CD4-positive, alpha-beta T cell (primary cell): ENCODE data around the gene OTUD3. TPM values are rescaled to one million over a fixed set of nuclear protein-coding genes. Genes with fewer than 3 reads are reported as not detected.

ENCODE experiments used
- ATAC-seq: fragments of 200-7000 bp; cut with Tn5 transposase; one replicate; pipeline ENCODE4 v1.10.0; 2022; ENCODE audit warnings: mild to moderate bottlenecking; ENCODE audit not compliant: poor library complexity
- CTCF ChIA-PET: fragments of 350-600 bp; sonication (Branson Sonifier 250); formaldehyde crosslinking; loops from one replicate; lab custom pipeline; 2021; ENCODE audit warnings: antibody characterized with exemption, inconsistent platforms; lab: Charles Lee
- POLR2A ChIA-PET: fragments of 350-600 bp; sonication (Branson Sonifier 250); formaldehyde crosslinking; loops from one replicate; lab custom pipeline; 2021; ENCODE audit warnings: antibody characterized with exemption, inconsistent platforms; lab: Charles Lee
- DNase-seq, 14 experiments: peaks; one replicate each; pipeline ENCODE4 v3.0.0-alpha.2; 2013 to 2020; ENCODE audit warnings: mixed read lengths in 2 of 14
- H3K27ac ChIP-seq, 2 donors: one replicate each; pipeline versions ENCODE4 v1.5.1 to v1.7.0; 2013; ENCODE audit warnings: low read length in 2 of 2, low read depth in 1 of 2, mild to moderate bottlenecking in 1 of 2
- H3K27me3 ChIP-seq, 2 experiments: 1 replicate in 1 of 2; 2 replicates in 1 of 2; pipeline versions ENCODE4 v1.6.1 to v1.7.0; 2013; ENCODE audit warnings: low read length in 2 of 2, control low read depth in 1 of 2, mild to moderate bottlenecking in 1 of 2, moderate library complexity in 1 of 2; ENCODE audit not compliant: insufficient read depth in 2 of 2, control insufficient read depth in 1 of 2
- H3K36me3 ChIP-seq: one replicate; pipeline ENCODE4 v1.6.1; 2013; ENCODE audit warnings: low read length, control low read depth; ENCODE audit not compliant: insufficient read depth
- H3K4me1 ChIP-seq: one replicate; pipeline ENCODE4 v1.6.1; 2013; ENCODE audit warnings: low read length, control low read depth; ENCODE audit not compliant: insufficient read depth
- H3K4me3 ChIP-seq: one replicate; pipeline ENCODE4 v1.5.1; 2013; ENCODE audit warnings: mild to moderate bottlenecking, low read length, moderate library complexity
- H3K9me3 ChIP-seq, 2 experiments: 1 replicate in 1 of 2; 2 replicates in 1 of 2; pipeline versions ENCODE4 v1.6.1 to v1.7.0; 2013; ENCODE audit warnings: low read length in 2 of 2, mild to moderate bottlenecking in 2 of 2, control low read depth in 1 of 2, moderate library complexity in 1 of 2; ENCODE audit not compliant: control insufficient read depth in 1 of 2, insufficient read depth in 1 of 2
- H3K27ac Mint-ChIP-seq: one replicate; pipeline ENCODE4 v1.8.0; 2020; ENCODE audit warnings: mixed read lengths
- H3K27me3 Mint-ChIP-seq: one replicate; pipeline ENCODE4 v1.8.0; 2021; ENCODE audit warnings: mixed read lengths
- H3K36me3 Mint-ChIP-seq: one replicate; pipeline ENCODE4 v1.8.0; 2021; ENCODE audit warnings: low read depth, mixed read lengths
- H3K4me1 Mint-ChIP-seq: one replicate; pipeline ENCODE4 v1.8.0; 2021; ENCODE audit warnings: low read depth, mixed read lengths
- H3K4me3 Mint-ChIP-seq: one replicate; pipeline ENCODE4 v1.8.0; 2020; ENCODE audit warnings: mild to moderate bottlenecking, mixed read lengths
- H3K9me3 Mint-ChIP-seq: one replicate; pipeline ENCODE4 v1.8.0; 2020; ENCODE audit warnings: mixed read lengths
- CTCF ChIP-seq: fragments of 200-600 bp; IDR thresholded peaks from one replicate; pipeline ENCODE4 v1.8.0; 2022; ENCODE audit warnings: antibody characterized with exemption, mild to moderate bottlenecking
- intact Hi-C, 2 experiments: fragments of 100-400 bp; cut with DNase I in 1 of 2; cut with micrococcal nuclease in 1 of 2; formaldehyde crosslinking; loops; one replicate each; pipeline versions ENCODE4 v1.15.1 to v1.9.0; 2023 to 2025; cut with DNase I, micrococcal nuclease
- total RNA-seq, 174 experiments: library from RNA in 2 of 174; stranded (reverse) in 2 of 174; gene quantifications; one replicate each; pipeline ENCODE4 v1.2.3 and lab custom pipeline; 2021 to 2026

The OTUD3 gene
- total RNA-seq, 2 experiments from 2014 or later: 11.4 to 12.6 TPM

GRCh38 chr1:19840228-19840627 lies 42.0 kb upstream of the OTUD3 start:
- H3K9me3 ChIP-seq: no peaks in the 10 kb centered on the region
- H3K4me1 ChIP-seq: no peaks in the 10 kb centered on the region
- H3K4me3 ChIP-seq: no peak overlapping the region
- TF ChIP-seq CTCF: no peak
- H3K27ac ChIP-seq: no peak overlapping the region
- peaks cover 0 to 7% of the 10 kb centered on the region in 2 experiments for H3K27me3 ChIP-seq
- Mint-ChIP-seq H3K36me3 (no peaks in the 10 kb centered on the region), H3K27ac (no peak overlapping the region), H3K9me3 (no peaks in the 10 kb centered on the region), H3K27me3 (peaks cover 22% of the 10 kb centered on the region), H3K4me1 (no peaks in the 10 kb centered on the region), H3K4me3 (no peak overlapping the region)
- intact Hi-C loops: no loop called here
- no peak for ATAC-seq
- ChIA-PET POLR2A (no interaction called here), CTCF (interaction anchor here (0.6 kb wide), 1 partner anchor 9 kb away, joined by 3 read pairs; no protein-coding TSS in a partner anchor)
- no peaks in the 10 kb centered on the region for H3K36me3 ChIP-seq
- no peak for DNase-seq

- no peaks in the 10 kb centered on the region for H3K4me1 Mint-ChIP-seq
- no peaks in the 10 kb centered on the region for H3K9me3 Mint-ChIP-seq
- H3K27ac ChIP-seq: no peak overlapping the region
- no peaks in the 10 kb centered on the region for H3K9me3 ChIP-seq
- POLR2A ChIA-PET: interaction anchor here (0.6 kb wide), 1 partner anchor 31 kb away, joined by 6 read pairs; no protein-coding TSS in a partner anchor
- no peaks in the 10 kb centered on the region for H3K36me3 ChIP-seq
- H3K36me3 Mint-ChIP-seq: no peaks in the 10 kb centered on the region
- H3K27me3 ChIP-seq: peaks cover 9 to 10% of the 10 kb centered on the region in 2 experiments
- intact Hi-C loops: no loop called here
- H3K4me1 ChIP-seq: no peaks in the 10 kb centered on the region
- no peak overlapping the region for H3K4me3 Mint-ChIP-seq
- no peak for TF ChIP-seq CTCF
- peaks cover 23% of the 10 kb centered on the region for H3K27me3 Mint-ChIP-seq
- DNase-seq: no peak
- CTCF ChIA-PET: no interaction called here
- H3K4me3 ChIP-seq: no peak overlapping the region
- no peak overlapping the region for H3K27ac Mint-ChIP-seq
- ATAC-seq: no peak
Observed at GRCh38 chr1:19844731-19845495, 37.3 kb upstream of the OTUD3 start.

- CTCF ChIA-PET: no interaction called here
- H3K9me3 Mint-ChIP-seq: no peaks in the 10 kb centered on the region
- no peaks in the 10 kb centered on the region for H3K4me1 Mint-ChIP-seq
Observed at GRCh38 chr1:19845555-19845954, 36.6 kb upstream of the OTUD3 start.

More at GRCh38 chr1:19845555-19845954, 36.6 kb upstream of the OTUD3 start:
- Mint-ChIP-seq H3K27ac (no peak overlapping the region), H3K4me3 (no peak overlapping the region), H3K36me3 (no peaks in the 10 kb centered on the region), H3K27me3 (peaks cover 23% of the 10 kb centered on the region)
- peaks cover 9 to 10% of the 10 kb centered on the region in 2 experiments for H3K27me3 ChIP-seq
- no peak overlapping the region for H3K27ac ChIP-seq
- H3K4me1 ChIP-seq: no peaks in the 10 kb centered on the region
- no peak overlapping the region for H3K4me3 ChIP-seq
- POLR2A ChIA-PET: no interaction called here
- intact Hi-C loops: no loop called here
- no peak for DNase-seq
- no peaks in the 10 kb centered on the region for H3K36me3 ChIP-seq
- H3K9me3 ChIP-seq: no peaks in the 10 kb centered on the region
- no peak for TF ChIP-seq CTCF
- ATAC-seq: no peak
